ENCODE results near the gene GATAD2B. TPM values are rescaled to one million over a fixed set of nuclear protein-coding genes. Genes with fewer than 3 reads are reported as not detected.

Gene GATAD2B
- total RNA-seq, 2 experiments from 2014 or later: 86.3 to 96.7 TPM

GRCh38 chr1:153936011-153936802 is 13.4 kb upstream of the GATAD2B start:
- no peaks in the 10 kb centered on the region for H3K9me3 Mint-ChIP-seq
- H3K36me3 Mint-ChIP-seq: peaks cover 34% of the 10 kb centered on the region
- H3K4me1 Mint-ChIP-seq: peaks cover 3% of the 10 kb centered on the region
- no peak overlapping the region for H3K27ac Mint-ChIP-seq
- no peak for ATAC-seq (ENCODE audit: low read depth)
- H3K27me3 Mint-ChIP-seq: no peaks in the 10 kb centered on the region
- POLR2A ChIA-PET: interaction anchor here (1.3 to 1.9 kb wide), 2 partner anchors 9 to 13 kb away, joined by 3 to 8 read pairs; no protein-coding TSS in a partner anchor
- H3K4me3 Mint-ChIP-seq: no peak overlapping the region
- DNase-seq: peak; percentile 21

GRCh38 chr1:153934746-153935145 is 12.0 kb upstream of the GATAD2B start:
- H3K27me3 Mint-ChIP-seq: no peaks in the 10 kb centered on the region
- no peak for ATAC-seq (ENCODE audit: low read depth)

GRCh38 chr1:153933955-153934354 is 11.2 kb upstream of the GATAD2B start:
- H3K27me3 Mint-ChIP-seq: no peaks in the 10 kb centered on the region
- POLR2A ChIA-PET: interaction anchor here (1.1 to 1.9 kb wide), 3 partner anchors 10 to 44 kb away, joined by 3 to 8 read pairs (median 8); partner anchors contain the start of gene JTB
- ATAC-seq (ENCODE audit: low read depth) (no peak), DNase-seq (peak; percentile 22)
- H3K4me1 Mint-ChIP-seq: peaks cover 6% of the 10 kb centered on the region
- H3K9me3 Mint-ChIP-seq: no peaks in the 10 kb centered on the region
- H3K27ac Mint-ChIP-seq: no peak overlapping the region
- H3K4me3 Mint-ChIP-seq: no peak overlapping the region
- peaks cover 29% of the 10 kb centered on the region for H3K36me3 Mint-ChIP-seq

More at GRCh38 chr1:153934746-153935145, 12.0 kb upstream of the GATAD2B start:
- peaks cover 3% of the 10 kb centered on the region for H3K4me1 Mint-ChIP-seq
- no peak overlapping the region for H3K27ac Mint-ChIP-seq
- H3K9me3 Mint-ChIP-seq: no peaks in the 10 kb centered on the region
- H3K36me3 Mint-ChIP-seq: peaks cover 29% of the 10 kb centered on the region
- H3K4me3 Mint-ChIP-seq: no peak overlapping the region
- POLR2A ChIA-PET: interaction anchor here (1.1 to 1.9 kb wide), 3 partner anchors 10 to 43 kb away, joined by 3 to 8 read pairs (median 8); partner anchors contain the start of gene JTB
- DNase-seq: peak; percentile 18

GRCh38 chr1:153933430-153933829 is 10.7 kb upstream of the GATAD2B start:
- DNase-seq (peak; percentile 27), ATAC-seq (ENCODE audit: low read depth) (no peak)
- Mint-ChIP-seq H3K4me3 (no peak overlapping the region), H3K27me3 (no peaks in the 10 kb centered on the region), H3K4me1 (peaks cover 10% of the 10 kb centered on the region), H3K9me3 (no peaks in the 10 kb centered on the region), H3K27ac (no peak overlapping the region), H3K36me3 (peaks cover 26% of the 10 kb centered on the region)
- POLR2A ChIA-PET: interaction anchor here (1.5 kb wide), 1 partner anchor 12 kb away, joined by 8 read pairs; no protein-coding TSS in a partner anchor

GRCh38 chr1:153932156-153933131 is 9.7 kb upstream of the GATAD2B start:
- Mint-ChIP-seq H3K4me3 (no peak overlapping the region), H3K9me3 (no peaks in the 10 kb centered on the region), H3K4me1 (peaks cover 15% of the 10 kb centered on the region), H3K36me3 (peaks cover 27% of the 10 kb centered on the region), H3K27ac (no peak overlapping the region), H3K27me3 (no peaks in the 10 kb centered on the region)
- DNase-seq (peak; percentile 22), ATAC-seq (ENCODE audit: low read depth) (no peak)
- POLR2A ChIA-PET: no interaction called here

- ATAC-seq (ENCODE audit: low read depth): no peak
- Mint-ChIP-seq H3K36me3 (peaks cover 18% of the 10 kb centered on the region), H3K4me1 (peaks cover 12% of the 10 kb centered on the region), H3K27me3 (no peaks in the 10 kb centered on the region), H3K27ac (no peak overlapping the region), H3K4me3 (no peak overlapping the region), H3K9me3 (no peaks in the 10 kb centered on the region)
- POLR2A ChIA-PET: interaction anchor here (2.7 to 2.8 kb wide), 2 partner anchors 9 to 17 kb away, joined by 7 to 13 read pairs; partner anchors contain the start of gene DENND4B
- DNase-seq: peak; percentile 20
These were observed 7.5 kb upstream of the GATAD2B start for GRCh38 chr1:153929981-153930948.

GRCh38 chr1:153929426-153929825 is 6.7 kb upstream of the GATAD2B start:
- no peak for ATAC-seq (ENCODE audit: low read depth)
- Mint-ChIP-seq H3K27ac (peak overlapping the region; percentile 67), H3K9me3 (no peaks in the 10 kb centered on the region), H3K4me3 (no peak overlapping the region), H3K27me3 (no peaks in the 10 kb centered on the region), H3K36me3 (peaks cover 13% of the 10 kb centered on the region), H3K4me1 (peaks cover 12% of the 10 kb centered on the region)
- POLR2A ChIA-PET: interaction anchor here (1.3 to 2.8 kb wide), 3 partner anchors 10 to 17 kb away, joined by 3 to 13 read pairs (median 7); partner anchors contain the start of gene DENND4B
- DNase-seq: peak; percentile 8

- Mint-ChIP-seq H3K27me3 (no peaks in the 10 kb centered on the region), H3K36me3 (peaks cover 8% of the 10 kb centered on the region), H3K27ac (peak overlapping the region; percentile 82), H3K4me1 (peaks cover 14% of the 10 kb centered on the region), H3K9me3 (no peaks in the 10 kb centered on the region), H3K4me3 (no peak overlapping the region)
- ATAC-seq (ENCODE audit: low read depth) (no peak), DNase-seq (peak; percentile 13)
- POLR2A ChIA-PET: interaction anchor here (0.7 to 2.8 kb wide), 6 partner anchors 11 to 62 kb away, joined by 3 to 13 read pairs (median 4); partner anchors contain the start of genes DENND4B and RPS27
These were observed 6.1 kb upstream of the GATAD2B start for GRCh38 chr1:153928791-153929341.

GRCh38 chr1:153928245-153928644 is 5.5 kb upstream of the GATAD2B start:
- Mint-ChIP-seq H3K4me1 (peaks cover 16% of the 10 kb centered on the region), H3K36me3 (peaks cover 6% of the 10 kb centered on the region)

GRCh38 chr1:153926405-153926804 is 3.6 kb upstream of the GATAD2B start:
- no peak for ATAC-seq (ENCODE audit: low read depth)

More at GRCh38 chr1:153928245-153928644, 5.5 kb upstream of the GATAD2B start:
- Mint-ChIP-seq H3K4me3 (peak overlapping the region; percentile 45), H3K27me3 (no peaks in the 10 kb centered on the region), H3K9me3 (no peaks in the 10 kb centered on the region), H3K27ac (peak overlapping the region; percentile 82)
- peak; percentile 10 for ATAC-seq (ENCODE audit: low read depth)
- POLR2A ChIA-PET: interaction anchor here (0.7 to 2.8 kb wide), 6 partner anchors 11 to 62 kb away, joined by 3 to 13 read pairs (median 4); partner anchors contain the start of genes DENND4B and RPS27
- DNase-seq: no peak

GRCh38 chr1:153922076-153922971 is 448 bp downstream of the GATAD2B start:
- no peaks in the 10 kb centered on the region for H3K9me3 Mint-ChIP-seq
- POLR2A ChIA-PET: interaction anchor here (0.5 to 7.7 kb wide), 25 partner anchors 11 to 298 kb away, joined by 3 to 101 read pairs (median 4); partner anchors contain the start of genes CREB3L4, CRTC2, DENND4B and JTB
- H3K36me3 Mint-ChIP-seq: peaks cover 10% of the 10 kb centered on the region
- no peaks in the 10 kb centered on the region for H3K27me3 Mint-ChIP-seq
- peak overlapping the region; percentile 95 for H3K4me3 Mint-ChIP-seq
- DNase-seq (no peak), ATAC-seq (ENCODE audit: low read depth) (peak; percentile 35)
- peak overlapping the region; percentile 98 for H3K27ac Mint-ChIP-seq
- peaks cover 39% of the 10 kb centered on the region for H3K4me1 Mint-ChIP-seq

More at GRCh38 chr1:153926405-153926804, 3.6 kb upstream of the GATAD2B start:
- Mint-ChIP-seq H3K27ac (no peak overlapping the region), H3K4me3 (no peak overlapping the region), H3K9me3 (no peaks in the 10 kb centered on the region), H3K27me3 (no peaks in the 10 kb centered on the region), H3K36me3 (peaks cover 7% of the 10 kb centered on the region), H3K4me1 (peaks cover 18% of the 10 kb centered on the region)
- DNase-seq: no peak
- POLR2A ChIA-PET: interaction anchor here (0.6 to 7.7 kb wide), 3 partner anchors 9 to 151 kb away, joined by 3 to 101 read pairs (median 3); partner anchors contain the start of genes DENND4B and SLC27A3
